ENCODE data around the gene MAPRE2.

The MAPRE2 gene

DNA sequence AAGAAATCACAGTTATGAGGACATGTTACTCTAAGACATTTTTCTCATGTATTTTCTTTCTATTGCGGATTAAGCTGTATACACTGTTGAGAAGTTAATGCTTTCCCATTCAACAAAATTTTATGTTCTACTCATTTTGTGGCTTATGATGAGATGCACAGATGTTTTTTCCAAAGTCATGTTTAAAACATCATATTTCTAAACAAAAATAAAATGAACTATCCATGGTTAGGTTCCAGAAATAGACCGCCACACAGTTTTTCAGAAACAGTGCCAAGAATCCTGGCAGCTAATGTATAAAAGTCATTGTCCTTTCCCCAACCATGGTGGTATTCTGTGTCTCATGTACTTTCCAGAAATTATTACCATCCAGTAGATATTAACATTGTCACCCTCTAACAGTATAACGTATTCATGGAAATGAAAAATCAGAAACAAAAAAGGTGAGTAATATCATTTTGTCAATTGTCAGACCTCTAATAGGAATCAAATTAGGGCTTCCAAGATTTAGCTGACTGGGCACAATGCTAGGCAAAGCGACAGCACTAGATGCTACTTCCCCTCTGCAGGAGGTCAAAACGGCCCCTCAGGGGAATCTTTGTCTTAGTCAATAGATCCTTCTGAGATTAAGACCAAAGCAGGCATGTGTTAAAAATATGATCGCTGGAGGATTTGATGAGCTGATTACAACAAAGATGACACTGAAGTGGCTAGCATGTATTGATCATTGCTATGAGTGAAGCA lies 145.2 kb downstream of the MAPRE2 start:
- H3K27ac ChIP-seq = no peak overlapping the region
- TF ChIP-seq, protein P1, sequence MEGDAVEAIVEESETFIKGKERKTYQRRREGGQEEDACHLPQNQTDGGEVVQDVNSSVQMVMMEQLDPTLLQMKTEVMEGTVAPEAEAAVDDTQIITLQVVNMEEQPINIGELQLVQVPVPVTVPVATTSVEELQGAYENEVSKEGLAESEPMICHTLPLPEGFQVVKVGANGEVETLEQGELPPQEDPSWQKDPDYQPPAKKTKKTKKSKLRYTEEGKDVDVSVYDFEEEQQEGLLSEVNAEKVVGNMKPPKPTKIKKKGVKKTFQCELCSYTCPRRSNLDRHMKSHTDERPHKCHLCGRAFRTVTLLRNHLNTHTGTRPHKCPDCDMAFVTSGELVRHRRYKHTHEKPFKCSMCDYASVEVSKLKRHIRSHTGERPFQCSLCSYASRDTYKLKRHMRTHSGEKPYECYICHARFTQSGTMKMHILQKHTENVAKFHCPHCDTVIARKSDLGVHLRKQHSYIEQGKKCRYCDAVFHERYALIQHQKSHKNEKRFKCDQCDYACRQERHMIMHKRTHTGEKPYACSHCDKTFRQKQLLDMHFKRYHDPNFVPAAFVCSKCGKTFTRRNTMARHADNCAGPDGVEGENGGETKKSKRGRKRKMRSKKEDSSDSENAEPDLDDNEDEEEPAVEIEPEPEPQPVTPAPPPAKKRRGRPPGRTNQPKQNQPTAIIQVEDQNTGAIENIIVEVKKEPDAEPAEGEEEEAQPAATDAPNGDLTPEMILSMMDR (conservative IDR thresholded peaks at IDR 0.05) = no peak

DNA sequence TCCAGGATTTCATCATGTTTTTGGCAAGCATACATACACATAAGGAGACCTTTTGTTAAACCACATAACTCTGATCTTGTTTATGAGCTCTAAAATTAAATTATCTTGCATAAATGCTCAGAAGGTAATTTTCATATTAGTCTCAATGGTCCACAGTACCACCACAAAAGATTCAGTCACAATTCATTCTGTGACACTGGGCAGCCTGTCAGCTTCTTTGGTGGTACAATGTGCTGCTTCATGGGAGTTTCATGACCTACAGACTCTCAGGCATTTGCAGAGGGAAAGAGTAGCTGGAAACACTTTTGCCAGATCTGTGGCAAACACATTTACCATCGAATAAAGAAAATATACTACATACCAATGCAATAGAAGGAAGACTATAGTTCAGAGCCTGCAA lies 148.3 kb downstream of the MAPRE2 start:
- no peak overlapping the region; the same call in 1 of the 2 replicates for H3K27ac ChIP-seq
- TF ChIP-seq, protein P1 (conservative IDR thresholded peaks at IDR 0.05) = no peak

GRCh38 chr18:35190948-35191697 lies 149.9 kb downstream of the MAPRE2 start:
- TF ChIP-seq, protein P1 (conservative IDR thresholded peaks at IDR 0.05) = no peak
- H3K27ac ChIP-seq = no peak overlapping the region

DNA sequence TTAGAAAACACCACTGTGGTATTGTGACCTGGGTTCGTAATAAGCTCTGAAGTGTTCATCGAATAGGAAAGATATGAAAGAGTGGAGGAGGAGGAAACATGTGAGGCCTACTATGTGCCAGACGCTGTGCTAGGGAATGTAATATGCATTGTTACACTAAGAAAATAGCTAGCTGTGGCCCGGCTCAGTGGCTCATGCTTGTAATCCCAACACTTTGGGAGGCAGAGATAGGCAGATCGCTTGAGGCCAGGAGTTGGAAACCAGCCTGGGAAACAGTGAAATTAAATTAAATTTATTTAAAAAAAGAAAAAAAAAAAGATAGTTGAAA lies 150.4 kb downstream of the MAPRE2 start:
- TF ChIP-seq, protein P1 (conservative IDR thresholded peaks at IDR 0.05) = no peak
- H3K27ac ChIP-seq = no peak overlapping the region

DNA sequence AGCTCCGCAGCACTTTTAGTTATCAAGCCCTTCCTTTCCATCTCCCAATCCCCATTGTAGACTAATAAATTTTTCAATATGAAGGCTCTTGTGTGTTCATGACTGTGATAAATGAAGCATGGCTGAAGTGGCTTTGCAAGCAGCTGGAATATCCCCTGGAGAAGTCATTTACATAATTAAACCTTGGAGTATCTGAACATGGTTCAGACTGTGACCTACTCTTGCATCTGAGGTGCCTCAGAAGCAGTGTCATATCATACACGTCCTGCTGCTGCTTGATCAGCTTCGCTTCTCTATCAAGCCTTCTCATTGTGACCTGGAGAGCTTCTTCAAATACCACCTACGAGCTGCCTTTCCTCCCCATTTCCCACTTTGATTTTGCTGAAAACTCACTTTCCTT lies 151.2 kb downstream of the MAPRE2 start:
- H3K27ac ChIP-seq = no peak overlapping the region
- TF ChIP-seq, protein P1 (conservative IDR thresholded peaks at IDR 0.05) = no peak
